HG03469 (cell line): ENCODE results near the gene ENO2.

ENCODE experiments used
- ATAC-seq: cut with Tn5 transposase; IDR thresholded peaks from one replicate; pipeline ENCODE4 v1.9.1; 2021; ENCODE audit warnings: mild to moderate bottlenecking, moderate library complexity, moderate number of reproducible peaks; ENCODE audit not compliant: unreplicated experiment

The ENO2 gene

DNA sequence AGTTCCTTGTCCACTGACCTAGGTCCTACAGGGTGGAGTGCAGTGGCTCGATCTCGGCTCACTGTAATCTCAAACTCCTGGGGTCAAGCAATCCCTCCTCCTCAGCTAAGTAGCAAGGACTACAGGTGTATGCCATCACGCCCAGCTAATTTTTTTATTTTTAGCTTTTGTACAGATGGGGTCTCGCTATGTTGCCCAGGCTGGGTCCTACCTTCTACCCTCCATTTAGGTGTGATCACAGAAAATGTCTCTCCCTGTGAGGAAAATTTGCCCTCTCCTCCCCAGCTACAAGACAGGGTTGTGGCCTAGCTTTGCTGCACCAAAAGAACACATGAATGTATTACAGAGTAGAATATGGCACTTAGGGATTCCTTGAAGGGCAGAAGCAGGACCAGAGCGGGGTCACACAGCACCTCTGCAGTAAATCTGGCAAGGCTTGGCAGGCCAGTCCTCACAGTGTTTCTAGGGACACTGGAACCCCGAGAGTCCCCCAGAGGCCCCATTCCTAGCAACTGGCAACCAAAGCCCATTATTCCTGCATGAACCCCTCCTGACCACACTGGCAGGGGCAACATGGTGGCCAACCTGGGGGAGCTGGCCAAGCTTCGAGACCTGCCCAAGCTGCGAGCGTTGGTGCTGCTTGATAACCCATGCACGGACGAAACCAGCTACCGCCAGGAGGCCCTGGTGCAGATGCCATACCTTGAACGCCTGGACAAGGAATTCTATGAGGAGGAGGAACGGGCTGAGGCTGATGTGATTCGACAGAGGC, 2.0 kb upstream of the ENO2 start:
- no peak for ATAC-seq

DNA sequence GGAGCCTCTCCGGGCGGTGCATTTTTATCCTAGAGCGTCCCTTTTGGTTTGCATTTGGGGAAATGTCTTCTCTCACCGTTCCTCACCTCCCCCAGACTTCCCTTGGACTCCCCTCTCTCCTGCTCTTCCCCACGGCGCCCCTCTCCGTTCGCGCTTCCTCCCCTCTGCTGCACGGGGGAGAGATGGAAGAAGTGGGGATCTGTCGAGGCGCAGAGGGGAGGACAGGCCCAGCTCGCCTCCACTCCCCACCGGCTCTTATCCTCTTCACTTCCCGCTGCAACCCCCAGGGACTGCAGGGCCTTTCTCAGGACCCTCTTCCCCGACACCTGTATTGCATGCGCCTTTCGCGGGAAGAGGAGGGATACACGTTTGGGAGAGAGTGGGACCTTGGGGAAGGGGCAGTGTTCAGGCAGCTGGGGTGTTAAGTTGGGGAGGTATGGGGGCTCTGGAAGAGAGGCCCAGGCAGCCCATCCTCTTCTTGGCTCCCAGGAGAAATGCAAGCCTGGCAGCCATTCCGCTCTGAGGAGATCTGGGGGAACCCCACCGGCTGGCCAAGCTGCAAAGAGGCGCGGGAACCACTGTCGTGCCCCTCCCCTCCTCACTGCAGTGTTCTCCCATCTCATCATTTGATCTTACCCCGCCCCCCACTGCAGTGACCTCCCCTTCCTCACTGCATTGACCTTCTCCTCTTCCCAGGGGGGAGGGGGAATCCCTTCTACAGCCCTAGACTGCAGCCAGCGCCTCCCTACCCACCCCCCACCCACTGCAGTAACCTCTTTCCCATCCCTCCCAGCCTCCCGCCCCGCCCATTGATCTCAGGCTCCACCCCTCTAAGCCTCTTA, 788 bp downstream of the ENO2 start:
- no peak for ATAC-seq

DNA sequence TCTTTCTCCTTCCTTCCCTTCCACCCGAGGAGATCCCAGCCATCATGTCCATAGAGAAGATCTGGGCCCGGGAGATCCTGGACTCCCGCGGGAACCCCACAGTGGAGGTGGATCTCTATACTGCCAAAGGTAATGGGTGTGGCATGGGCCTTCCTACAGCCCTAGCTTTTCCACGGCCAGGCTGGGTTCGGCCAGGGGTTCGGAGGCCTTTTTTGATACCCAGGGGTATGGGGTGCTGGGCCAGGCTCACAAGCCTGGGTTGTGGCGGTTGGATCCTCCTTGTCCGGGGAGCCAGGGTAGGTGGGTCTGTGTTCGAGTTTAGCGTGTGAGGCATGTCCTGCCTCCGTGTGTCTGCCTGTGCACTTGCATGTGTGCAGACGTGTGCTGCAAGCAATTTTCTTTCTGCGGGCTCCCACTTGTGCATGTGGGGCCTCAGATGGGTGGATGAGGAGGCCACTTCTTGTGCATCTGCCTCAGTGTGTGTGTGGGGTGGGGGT, 1.5 kb downstream of the ENO2 start:
- no peak for ATAC-seq

DNA sequence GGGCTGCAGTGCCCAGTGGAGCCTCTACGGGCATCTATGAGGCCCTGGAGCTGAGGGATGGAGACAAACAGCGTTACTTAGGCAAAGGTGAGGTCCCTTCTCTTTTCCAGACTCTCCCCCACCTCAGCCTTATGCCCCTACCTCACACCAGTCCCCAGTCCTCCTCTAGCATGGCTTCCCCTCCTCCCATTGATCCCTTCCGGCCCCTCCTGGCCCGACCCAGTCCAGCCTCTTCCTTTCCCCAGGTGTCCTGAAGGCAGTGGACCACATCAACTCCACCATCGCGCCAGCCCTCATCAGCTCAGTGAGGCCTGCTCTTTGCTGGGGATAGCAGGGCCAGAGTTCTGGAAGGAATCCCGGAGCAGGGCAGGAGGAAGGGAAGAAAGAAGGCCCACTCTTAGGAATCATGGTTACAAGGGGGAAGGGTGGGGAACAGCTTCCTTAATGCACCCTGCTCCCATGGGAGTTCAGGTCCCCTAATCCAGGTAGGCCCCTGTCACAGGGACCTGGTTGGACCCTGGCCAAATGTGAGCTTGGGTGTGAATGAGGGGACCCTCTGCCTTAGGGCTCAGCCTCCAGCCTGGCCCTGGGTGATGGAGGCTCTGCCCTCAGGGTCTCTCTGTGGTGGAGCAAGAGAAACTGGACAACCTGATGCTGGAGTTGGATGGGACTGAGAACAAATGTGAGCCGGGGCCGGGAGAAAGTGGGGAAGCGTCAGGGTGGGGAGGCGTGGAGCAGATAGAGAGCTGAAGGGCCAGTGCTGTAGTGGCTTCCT, 2.2 kb downstream of the ENO2 start:
- no peak for ATAC-seq

DNA sequence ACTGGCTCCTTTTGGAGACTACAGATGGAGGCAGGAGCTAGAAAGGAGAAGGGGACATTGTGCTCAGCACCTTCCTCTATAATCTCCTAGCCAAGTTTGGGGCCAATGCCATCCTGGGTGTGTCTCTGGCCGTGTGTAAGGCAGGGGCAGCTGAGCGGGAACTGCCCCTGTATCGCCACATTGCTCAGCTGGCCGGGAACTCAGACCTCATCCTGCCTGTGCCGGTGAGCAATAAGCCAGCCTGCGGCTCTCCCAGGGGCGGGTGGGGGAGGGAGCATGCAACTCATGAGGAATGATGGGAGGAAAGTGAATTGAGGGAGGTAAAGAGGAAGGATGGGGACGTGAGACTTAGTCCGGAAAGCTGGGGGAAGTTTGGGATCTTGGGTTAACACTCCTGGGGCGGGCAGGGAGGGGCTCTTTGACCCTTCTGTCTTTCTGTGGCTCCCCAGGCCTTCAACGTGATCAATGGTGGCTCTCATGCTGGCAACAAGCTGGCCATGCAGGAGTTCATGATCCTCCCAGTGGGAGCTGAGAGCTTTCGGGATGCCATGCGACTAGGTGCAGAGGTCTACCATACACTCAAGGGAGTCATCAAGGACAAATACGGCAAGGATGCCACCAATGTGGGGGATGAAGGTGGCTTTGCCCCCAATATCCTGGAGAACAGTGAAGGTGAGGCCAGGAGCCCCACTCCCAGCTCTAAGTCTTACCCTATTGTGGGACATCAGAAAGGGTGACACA, 3.3 kb downstream of the ENO2 start:
- ATAC-seq = no peak

DNA sequence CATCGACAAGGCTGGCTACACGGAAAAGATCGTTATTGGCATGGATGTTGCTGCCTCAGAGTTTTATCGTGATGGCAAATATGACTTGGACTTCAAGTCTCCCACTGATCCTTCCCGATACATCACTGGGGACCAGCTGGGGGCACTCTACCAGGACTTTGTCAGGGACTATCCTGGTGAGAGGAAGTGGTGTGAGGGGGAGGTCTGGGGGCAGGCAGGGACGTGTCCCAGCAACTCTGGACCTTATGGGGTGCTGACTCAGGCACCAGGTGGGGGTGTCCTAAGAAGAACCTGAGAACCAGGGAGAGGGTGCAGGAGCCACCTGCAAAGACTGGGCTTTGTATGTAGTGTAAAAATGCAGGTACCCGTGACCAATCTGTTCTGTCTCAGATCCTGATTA, 5.2 kb downstream of the ENO2 start:
- no peak for ATAC-seq

DNA sequence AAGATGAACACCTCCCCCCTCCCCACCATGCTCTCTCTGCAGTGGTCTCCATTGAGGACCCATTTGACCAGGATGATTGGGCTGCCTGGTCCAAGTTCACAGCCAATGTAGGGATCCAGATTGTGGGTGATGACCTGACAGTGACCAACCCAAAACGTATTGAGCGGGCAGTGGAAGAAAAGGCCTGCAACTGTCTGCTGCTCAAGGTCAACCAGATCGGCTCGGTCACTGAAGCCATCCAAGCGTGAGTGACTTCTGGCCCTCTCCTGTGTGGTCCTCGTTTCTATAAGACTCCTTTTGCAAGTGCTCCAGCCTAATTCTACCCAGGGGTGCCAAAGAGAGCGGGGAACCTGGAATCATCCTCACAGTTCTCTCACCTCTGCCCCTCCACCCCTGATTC, 7.2 kb downstream of the ENO2 start:
- ATAC-seq = no peak

DNA sequence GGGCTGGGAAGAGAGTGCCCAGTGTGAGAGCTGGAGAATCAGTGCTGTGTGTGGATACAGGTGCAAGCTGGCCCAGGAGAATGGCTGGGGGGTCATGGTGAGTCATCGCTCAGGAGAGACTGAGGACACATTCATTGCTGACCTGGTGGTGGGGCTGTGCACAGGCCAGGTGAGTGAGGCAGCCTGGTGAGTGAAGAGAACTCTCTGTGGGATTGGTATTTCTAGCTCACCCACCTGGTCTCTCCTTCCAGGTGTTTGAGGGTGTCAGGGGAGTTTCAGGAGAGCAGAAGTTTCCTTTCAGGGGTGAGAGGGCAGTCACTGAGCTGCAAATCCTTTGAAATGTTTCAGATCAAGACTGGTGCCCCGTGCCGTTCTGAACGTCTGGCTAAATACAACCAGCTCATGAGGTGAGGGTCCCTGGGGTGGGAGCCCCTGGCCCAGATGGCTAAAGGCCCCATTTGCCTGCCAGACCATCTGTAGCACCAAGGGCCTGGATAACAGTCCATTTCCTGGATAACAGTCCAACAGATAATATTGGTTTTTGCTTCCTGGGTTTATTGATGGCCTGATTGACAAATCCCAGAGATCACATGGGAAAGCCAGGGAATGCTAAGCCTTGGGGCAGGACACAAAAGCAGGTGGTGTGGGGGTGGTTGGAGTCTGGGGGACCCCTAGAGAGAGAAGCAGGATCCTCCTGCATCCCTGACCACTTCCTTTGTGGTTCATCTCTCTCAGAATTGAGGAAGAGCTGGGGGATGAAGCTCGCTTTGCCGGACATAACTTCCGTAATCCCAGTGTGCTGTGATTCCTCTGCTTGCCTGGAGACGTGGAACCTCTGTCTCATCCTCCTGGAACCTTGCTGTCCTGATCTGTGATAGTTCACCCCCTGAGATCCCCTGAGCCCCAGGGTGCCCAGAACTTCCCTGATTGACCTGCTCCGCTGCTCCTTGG, 7.9 kb downstream of the ENO2 start:
- no peak for ATAC-seq

DNA sequence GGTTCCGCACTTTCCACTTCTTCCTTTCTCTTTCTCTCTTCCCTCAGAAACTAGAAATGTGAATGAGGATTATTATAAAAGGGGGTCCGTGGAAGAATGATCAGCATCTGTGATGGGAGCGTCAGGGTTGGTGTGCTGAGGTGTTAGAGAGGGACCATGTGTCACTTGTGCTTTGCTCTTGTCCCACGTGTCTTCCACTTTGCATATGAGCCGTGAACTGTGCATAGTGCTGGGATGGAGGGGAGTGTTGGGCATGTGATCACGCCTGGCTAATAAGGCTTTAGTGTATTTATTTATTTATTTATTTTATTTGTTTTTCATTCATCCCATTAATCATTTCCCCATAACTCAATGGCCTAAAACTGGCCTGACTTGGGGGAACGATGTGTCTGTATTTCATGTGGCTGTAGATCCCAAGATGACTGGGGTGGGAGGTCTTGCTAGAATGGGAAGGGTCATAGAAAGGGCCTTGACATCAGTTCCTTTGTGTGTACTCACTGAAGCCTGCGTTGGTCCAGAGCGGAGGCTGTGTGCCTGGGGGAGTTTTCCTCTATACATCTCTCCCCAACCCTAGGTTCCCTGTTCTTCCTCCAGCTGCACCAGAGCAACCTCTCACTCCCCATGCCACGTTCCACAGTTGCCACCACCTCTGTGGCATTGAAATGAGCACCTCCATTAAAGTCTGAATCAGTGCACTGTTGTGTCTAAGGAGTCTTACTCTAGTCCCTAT, 8.8 kb downstream of the ENO2 start:
- no peak for ATAC-seq

DNA sequence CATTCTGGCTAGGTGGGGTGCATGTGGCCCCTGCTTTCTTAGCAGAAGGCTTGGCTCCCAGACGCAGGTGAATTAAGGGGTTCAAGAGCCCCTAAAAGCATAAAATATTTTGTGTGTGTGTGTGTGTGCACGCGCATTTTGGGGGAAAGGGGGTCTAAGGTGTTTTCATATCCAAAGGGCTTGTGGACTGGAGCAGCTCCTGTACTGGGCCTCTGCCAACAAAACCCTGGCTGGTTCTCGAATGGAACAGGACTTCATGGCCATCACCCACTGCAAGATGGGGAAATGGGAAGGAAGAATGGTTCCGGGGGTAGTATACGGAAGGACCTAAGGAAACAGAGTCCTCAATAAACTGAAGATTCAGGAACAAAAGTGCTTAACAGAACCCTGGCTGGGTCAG, 9.5 kb downstream of the ENO2 start:
- no peak for ATAC-seq

DNA sequence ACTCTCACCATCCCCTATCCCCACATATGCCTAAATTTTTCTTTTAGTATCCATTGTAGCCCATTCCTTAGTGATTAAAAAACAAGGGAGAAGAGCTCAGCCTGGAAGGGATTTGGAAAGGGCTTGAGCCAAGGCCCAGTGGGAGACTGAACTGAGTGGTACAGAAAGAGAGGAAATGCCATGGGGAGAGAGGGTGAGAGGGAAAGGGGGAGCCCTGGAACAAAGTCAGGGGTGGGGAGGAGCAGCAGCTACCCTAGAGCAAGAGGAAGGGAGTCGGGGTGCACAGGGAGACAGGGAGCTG, 10.8 kb downstream of the ENO2 start:
- ATAC-seq = no peak

DNA sequence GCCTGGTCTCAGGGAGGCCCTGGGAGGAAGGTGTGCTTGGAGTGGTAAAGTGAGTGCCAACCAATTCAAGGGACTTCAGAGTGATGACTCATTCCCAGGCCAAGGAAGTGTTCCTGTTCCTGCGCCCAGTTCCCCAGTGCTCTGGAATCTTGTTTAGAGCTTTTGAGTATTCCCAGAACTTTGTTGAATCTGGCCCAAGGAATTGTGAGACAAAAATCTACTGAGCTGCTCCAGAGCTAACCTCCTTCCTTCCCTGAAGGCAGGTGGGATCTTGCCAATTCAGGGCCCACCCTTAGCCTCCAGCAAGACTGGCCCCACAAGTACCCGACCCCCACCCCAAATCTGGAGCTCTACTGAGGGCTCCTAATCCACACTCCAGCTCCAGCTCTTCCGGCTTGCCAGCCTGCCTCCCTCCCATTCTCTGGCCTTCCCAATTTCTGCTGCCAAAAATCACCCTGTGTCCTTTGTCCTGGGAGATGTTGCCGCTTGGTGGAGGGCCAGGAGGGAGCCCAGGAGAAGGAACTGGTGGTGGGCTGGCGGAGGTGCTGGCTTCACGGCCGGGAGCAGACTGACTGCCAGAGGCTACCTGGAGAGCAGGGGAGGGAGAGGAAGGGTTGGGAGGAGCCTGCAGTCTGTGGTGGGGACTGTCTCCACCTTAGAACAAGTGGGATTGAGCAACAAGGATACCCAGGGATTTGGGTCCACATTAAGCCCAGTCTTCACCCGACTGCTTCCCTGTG, 11.3 kb downstream of the ENO2 start:
- no peak for ATAC-seq

DNA sequence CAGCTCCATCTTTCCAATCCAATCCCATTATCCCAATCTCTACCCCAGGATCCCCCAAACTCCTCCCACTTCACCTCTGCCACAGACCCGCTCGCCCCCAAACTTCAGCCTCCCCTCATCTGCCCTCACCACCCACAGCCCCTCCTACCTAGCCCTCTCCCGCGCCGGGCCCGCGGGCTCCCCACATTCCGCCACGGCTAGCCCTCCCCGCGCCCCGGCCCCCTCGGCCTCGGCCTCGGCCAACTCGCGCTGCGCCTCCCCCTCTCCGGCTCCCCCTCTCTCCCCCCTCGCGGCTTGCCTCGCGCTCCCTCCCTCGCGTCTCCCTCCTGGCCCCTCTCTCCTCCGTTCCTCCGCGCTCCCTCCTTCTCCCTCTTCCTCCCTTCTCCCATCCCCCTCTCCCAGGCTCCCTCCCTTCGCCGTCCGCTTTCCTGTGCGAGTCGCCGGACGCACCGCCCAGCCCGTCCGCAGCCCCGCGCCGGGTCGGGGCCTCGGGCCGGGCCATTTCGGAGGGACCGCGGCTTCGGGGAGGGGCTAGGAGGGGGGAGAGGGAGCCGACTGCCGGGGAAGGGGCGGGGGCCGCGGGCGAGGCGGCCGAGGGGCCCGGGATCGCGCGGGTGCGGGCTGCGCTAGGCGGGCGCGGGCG, 13.1 kb downstream of the ENO2 start, which contains the start of gene ATN1:
Gene ATN1, plus strand, starts transcription at position 581 of the 643 bp plus-strand sequence. CDS start 6,043 bp downstream, outside the sequence.
- no peak for ATAC-seq

DNA sequence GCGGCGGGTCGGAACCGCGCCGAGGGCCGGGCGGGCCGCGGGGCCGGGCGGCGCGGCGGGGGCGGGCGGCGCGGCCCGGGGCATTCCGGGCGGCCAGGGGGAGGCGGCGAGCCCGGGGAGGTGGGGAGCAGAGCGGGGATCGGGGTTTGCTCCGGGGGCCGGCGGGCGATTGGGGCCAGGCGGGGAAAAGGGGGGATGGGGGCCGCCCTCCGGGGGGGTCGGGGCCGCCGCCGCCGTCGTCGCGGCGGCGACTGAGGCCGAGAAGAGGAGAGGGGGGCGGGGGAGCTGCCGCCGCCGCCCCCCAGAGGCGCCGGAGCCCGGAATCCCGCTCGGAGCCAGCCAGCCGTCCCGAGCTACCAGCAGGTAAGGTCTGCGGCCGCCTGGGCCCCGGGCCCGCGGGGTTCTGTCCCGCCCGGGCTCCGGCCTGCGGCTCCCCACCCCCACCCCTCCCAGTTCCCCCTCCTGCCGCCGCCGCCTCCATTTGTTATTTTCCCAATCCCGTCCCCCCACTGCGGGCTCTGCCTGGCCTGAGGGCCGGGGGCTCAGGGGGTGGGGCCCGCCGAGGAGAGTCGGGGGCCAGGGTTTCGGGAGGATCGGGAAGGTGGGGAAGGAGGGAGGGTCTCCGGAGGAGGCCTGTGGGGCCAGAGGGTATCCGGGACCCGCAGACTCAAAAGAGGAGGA, 13.8 kb downstream of the ENO2 start:
- no peak for ATAC-seq

DNA sequence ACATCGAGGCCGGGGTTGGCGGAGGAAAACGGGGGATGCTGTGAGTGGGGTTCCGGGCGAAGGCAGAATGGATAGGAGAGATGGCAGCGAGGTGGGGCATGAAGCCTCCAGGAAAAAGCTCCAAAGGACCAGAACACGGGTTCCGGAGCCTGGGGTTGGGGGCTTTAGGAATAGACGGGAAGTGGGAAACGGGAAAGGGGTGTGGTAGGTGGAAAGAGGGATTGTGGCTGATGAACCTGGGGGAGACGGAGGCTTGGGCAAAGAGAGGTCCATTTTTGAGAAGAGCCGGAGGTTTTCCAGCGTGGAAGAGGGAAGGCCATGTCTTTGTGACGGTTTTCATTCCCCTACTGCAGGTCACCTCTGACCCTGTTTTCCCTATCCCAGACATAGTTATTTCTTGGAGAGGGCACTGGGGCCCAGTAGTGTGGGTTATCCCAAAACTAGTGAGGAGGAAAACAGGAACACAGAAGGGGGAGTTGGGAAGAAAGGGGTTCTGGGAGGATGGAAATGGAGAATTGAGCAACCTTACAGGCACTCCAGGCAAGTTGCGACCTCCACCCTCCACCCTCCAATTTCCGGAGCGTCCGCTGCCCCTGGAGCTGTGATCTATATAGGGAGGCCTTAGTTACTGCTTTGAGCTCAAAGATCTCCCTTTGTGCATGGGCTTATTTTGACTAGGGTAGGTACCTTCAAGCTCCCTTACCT, 14.5 kb downstream of the ENO2 start:
- ATAC-seq = no peak
